NCI-H187 (cell line): ENCODE results near the gene SRGAP2C.
"Not testable (repeated sequence)": the region's sequence is repeated elsewhere in the genome, so short reads cannot be mapped to it uniquely, and the experiment has no call there.

Source experiments
- DNase-seq, 2 experiments: peaks; one replicate each; lab custom pipeline; 2025; lab: John Stamatoyannopoulos, UW

SRGAP2C gene

DNA sequence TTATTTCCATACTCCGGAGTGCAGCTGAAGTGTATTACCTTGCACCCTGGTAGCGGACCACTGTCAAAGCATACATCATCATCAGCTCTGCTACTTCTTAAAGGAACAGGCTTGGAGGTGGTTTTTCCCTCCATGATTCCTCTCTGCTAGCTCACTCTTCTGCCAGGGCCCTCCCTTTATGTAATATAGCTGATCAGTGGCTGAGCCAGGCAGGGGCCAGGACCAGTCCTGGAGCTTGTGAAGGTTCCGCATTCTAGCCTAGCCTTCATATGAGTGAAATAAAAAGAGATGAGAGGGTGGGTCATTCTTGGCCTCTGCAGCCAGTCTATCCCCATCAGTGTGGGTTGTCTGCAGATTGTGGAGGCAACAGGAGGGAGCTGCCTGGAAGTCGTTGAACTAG is 200.0 kb downstream of the SRGAP2C start:
- not testable (repeated sequence) for DNase-seq

DNA sequence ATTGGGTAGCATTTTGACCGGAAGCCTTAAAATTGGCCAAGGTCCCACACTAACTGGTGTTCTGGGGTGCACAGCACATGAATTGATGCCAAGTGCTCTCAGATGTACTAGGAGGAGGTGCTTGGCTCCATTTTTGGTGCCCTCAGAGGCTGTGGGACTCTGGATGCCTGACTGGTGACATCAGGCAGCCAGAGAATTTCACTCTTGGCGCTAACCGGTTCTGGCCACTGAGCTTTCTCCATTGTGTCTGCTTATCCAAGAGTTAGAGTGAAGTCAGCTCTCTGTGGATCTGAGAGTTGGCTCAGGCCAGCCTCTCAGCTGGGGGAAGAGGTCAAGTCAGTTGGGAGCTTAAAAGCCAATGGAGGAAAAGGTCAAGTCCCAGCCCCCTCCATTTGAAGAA is 200.4 kb downstream of the SRGAP2C start:
- not testable (repeated sequence) for DNase-seq

DNA sequence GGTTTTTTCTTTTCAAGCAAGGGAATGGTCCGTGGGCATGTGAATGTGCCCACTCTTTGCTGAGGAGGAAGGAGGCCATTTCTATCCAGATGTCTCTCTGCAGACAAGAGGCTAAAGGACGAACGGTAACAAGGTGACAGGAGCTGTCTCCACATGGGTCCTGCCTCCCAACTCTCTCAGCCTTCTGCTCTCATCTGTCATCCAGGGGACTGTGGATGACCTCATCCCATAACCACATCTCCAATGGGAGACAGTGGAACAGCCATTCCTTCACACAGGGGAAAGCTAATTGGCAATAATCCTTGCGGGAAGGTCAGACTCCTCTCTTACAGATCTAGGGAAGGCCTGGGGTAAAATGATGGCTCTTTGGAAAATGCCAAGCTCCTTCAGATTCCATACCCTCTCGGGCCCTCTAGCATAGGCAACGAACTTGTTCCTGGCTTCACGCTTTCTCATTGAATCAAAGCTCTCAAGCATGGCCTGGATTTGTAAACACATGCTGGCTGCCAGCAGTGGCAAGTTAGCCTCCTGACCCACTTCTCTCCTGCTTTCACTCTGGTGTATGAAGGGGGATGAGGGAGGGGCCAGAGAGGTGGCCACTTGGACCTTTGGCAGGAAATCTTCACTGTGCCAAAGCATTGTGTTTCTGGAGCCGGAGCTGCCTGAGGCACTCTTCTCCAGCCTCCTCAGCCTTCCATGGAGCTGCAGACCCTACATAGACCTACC is 201.0 kb downstream of the SRGAP2C start:
- DNase-seq: not testable (repeated sequence)

DNA sequence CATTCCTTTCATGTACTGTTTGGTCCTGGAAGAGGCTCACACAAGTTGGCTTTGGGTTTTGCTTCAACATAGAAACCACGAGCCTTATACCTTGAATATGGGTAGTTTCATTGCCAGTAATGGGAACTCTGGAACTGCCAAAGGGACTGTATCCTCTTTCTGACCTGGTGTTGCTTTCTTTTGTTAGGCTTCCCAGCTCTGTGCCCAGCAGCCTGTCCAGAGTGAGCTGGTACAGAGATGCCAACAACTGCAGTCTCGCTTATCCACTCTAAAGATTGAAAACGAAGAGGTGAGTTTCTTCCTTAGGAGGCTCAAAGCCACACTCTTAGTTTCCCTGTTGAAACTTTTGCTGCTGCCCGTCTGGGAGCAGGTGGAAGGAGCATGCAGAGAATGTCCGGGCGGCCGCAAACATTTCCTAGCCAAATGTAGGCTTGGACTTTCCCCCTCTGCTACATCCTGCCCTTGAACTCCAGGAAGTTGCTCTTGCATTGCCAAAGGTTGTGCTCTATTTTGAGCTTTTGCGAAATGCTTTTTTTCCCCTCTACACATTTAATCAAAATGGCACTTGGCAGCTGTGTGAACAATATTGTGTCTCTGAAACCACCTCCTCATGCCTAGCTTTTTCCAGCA is 201.7 kb downstream of the SRGAP2C start:
- not testable (repeated sequence) for DNase-seq

DNA sequence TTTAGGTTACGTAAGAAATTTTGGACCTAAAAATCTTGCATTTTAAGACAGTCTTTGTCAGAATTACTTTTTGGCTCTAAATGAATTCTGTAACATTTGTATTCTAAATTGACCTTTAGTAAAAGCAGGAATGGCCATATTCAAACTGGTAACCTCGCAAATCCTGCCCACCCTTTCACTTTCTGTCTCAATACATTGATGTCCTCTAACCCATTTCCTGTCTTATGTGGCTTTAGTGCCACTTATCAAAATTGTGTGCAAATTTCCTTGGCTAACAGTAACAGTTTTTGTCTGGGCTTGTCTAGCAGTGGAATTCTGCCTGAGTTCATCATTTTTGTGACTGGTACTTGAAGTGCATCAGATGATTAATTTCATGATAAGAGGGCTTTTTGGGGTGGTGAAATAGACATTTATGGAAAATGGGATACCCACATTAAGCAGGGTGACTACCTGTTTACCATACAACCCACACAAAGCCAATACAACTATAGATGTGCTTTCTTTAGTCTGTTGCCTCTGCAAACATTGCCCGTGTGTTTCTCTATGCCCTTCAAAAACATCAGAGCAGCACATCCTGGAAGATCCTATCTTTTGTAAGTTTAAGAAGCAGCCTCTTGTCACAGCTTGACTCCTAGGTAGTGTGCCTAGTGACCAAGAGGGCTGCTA is 205.3 kb downstream of the SRGAP2C start:
- not testable (repeated sequence) for DNase-seq

DNA sequence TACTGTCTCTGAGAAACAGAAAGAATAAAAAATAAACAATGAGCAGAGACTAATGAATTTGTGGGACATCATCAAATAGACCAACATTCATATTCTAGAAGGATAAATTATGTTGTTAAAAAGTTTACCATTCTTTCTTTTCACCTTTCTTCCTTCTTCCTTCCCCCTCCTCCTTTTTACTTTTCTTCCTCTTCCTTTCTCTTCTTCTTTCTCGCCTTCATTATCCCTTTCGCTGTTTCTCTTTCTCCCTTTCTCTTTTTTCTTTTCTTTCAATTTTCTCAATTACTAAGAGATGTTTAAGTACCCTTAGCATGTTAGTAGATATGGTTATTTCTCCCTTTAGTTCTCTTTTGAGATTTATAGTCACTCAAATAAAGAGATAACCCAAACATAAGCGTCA is 207.4 kb downstream of the SRGAP2C start:
- DNase-seq: not testable (repeated sequence)

DNA sequence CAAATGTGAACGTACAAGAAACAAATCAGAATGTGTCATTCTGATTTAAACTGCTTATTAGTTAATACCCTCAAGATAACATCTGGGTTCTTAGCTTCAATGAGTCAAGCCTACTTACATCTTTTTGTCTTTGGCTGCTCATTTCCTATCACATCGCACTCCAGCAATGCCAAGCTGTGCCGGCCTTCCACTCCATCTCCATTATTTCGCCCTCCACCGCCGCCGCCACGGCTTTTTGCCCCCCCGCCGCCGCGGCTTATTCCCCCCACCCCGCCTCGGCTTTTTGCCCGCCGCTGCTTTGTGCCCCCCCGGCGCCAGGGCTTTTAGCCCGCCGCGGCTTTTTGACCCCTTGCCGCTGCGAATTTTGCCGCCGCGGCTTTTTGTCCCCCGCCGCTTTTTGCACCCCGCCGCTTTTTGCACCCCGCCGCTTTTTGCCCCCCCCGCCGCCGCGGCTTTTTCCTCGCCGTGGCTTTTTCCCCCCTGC is 211.0 kb downstream of the SRGAP2C start:
- peak in 1 of 2 experiments; percentile 4 for DNase-seq

DNA sequence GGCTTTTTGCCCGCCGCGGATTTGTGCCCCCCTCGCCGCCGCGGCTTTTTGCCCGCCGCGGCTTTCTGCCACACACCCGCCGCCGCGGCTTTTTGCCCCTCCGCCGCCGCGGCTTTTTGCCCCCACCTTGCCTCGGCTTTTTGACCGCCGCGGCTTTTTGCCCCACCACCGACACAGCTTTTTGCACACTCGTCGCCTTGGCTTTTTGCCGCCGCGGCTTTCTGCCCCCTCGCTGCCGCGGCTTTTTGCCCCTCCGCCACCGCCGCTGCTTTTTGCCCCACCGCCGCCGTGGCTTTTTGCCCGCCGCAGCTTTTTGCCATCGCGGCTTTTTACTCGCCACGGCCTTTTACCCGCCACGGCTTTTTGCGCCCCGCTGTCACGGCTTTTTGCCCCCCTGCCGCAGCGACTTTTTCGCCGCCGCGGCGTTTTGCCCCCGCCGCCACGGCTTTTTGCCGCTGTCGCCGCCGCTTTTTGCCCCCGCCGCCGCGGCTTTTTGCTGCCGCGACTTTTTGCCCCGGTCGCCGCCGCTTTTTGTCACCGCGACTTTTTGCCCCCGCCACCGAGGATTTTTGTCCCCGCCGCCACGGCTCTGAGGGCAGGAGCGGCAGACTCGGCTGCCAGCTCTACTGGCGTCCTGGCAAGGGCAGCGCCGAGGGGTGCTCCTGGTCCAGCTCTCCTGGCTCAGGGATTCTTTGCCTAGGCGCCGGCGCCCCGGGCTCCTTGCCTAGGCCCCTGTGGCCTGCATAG is 211.7 kb downstream of the SRGAP2C start:
- not testable (repeated sequence) for DNase-seq

DNA sequence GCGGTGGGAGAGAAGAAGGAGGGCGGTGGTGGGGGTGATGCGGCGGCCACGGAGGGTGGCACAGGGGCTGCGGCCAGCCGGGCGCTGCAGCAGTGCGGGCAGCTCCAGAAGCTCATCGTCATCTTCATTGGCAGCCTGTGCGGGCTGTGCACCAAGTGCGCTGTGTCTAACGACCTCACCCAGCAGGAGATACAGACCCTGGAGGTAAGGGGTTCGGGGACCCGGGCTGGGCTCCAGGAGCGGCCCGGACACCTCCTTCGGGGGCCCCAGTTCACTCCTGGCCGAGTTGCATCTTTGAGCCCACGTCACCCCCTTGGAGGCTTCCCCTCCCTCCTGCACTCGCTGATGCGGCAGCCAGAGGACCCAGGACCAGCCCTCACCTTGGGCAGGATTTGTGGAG is 212.3 kb downstream of the SRGAP2C start:
- DNase-seq: not testable (repeated sequence)

DNA sequence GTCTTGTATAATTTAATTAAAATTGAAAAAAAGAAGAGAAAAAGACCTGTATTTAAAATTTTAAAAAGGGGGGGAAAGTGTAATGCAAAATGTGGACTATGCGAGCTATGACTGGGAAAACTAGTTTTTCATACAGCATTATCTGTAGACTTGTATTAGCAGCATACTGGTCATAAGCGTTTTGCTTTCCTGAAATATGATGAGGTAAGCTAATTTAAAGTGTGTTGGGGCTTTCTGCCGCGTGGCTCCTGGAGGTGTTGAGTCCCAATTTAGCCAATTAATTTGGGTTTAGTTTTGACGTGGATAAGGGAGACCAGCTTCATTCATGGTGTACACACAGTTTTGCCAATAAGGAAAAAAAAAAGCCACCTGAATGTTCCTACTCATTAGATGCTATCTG is 214.4 kb downstream of the SRGAP2C start:
- DNase-seq: not testable (repeated sequence)

DNA sequence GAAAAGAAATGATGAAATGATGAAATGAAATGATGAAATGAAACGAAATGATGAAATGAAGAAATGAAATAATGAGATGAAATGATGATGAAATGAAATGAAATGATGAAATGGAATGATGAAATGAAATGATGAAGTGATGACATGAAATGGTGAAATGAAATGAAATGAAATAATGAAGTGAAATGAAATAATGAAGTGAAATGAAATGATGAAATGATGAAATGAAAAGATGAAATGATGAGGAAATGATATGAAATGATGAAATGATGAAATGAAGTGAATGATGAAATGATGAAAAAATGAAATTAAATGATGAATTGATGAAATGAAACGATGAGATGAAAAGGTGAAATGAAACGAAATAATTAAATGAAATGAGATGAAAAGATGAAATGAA is 215.3 kb downstream of the SRGAP2C start:
- DNase-seq: not testable (repeated sequence)

DNA sequence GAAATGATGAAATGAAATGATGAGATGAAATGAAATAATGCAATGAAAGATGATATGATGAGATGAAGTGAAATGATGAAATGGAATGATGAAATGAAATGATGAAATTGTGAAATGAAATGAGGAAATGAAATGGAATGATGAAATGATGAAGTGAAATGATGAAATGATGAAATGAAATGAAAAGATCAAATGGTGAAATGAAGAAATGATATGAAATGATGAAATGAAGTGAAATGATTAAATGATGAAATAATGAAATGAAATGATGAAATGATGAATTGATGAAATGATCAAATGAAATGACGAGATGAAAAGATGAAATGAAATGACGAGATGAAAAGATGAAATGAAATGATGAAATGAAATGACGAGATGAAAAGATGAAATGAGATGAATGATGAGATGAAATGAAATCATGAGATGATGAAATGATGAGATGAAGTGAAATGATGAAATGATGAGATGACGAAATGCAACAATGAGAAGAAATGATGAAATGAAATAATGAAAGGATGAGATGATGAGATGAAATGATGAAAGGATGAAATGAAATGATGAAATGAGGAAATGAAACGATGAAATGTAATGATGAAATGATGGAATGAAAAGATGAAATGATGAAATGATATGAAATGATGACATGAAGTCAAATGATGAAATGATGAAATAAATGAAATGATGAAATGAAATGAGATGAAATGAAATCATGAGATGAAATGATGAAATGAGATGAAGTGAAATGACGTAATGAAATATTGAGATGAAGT is 216.0 kb downstream of the SRGAP2C start:
- not testable (repeated sequence) for DNase-seq

DNA sequence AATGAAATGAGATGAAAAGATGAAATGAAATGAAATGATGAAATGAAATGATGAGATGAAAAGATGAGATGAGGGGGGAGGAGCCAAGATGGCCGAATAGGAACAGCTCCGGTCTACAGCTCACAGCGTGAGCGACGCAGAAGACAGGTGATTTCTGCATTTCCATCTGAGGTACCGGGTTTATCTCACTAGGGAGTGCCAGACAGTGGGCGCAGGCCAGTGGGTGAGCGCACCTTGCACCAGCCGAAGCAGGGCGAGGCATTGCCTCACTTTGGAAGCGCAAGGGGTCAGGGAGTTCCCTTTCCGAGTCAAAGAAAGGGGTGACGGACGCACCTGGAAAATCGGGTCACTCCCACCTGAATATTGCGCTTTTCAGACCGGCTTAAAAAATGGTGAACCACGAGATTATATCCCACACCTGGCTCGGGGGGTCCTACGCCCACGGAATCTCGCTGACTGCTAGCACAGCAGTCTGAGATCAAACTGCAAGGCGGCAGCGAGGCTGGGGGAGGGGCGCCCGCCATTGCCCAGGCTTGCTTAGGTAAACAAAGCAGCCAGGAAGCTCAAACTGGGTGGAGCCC is 216.7 kb downstream of the SRGAP2C start:
- not testable (repeated sequence) for DNase-seq

DNA sequence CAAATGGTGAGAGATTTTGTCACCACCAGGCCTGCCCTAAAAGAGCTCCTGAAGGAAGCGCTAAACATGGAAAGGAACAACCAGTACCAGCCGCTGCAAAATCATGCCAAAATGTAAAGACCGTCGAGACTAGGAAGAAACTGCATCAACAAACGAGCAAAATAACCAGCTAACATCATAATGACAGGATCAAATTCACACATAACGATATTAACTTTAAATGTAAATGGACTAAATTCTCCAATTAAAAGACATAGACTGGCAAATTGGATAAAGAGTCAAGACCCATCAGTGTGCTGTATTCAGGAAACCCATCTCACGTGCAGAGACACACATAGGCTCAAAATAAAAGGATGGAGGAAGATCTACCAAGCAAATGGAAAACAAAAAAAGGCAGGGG is 218.5 kb downstream of the SRGAP2C start:
- DNase-seq: not testable (repeated sequence)

DNA sequence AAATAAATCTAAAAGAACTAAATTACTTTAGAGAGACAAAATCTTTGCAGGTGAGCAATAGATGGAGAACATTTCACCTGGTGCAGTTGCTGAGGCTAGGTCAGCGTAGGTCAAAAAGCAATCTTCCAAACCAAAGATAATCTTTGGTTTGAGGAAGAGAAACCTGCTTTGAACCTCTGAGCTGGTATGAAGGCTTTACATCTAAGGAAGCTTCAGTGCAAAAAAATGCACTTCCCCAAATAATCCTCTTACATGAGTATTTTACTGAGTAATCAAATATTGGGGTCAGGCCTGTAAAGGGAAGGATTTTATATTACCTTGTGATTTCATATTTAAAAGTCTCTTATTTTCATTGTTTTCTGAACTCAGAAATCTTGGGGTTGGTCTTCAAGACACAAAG is 223.6 kb downstream of the SRGAP2C start:
- no peak for DNase-seq

DNA sequence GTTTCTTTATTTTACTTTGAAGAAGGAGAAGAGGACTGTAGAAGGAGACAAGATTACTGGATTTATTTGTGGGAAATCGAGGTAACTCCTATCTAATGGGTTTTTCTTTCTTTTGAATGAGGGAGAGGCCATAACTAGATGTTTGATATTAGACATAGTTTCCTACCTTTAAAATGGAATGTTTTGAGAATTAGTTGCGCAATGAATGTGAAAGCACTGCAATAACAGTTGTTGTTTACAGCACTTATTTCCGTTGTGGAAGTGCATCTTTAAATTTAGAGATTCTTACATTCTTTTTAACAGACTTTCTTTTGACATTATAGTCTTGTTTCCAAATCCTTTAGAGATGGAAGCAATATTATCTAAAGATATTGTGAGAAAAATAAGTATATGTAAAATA is 229.0 kb downstream of the SRGAP2C start:
- no peak for DNase-seq

DNA sequence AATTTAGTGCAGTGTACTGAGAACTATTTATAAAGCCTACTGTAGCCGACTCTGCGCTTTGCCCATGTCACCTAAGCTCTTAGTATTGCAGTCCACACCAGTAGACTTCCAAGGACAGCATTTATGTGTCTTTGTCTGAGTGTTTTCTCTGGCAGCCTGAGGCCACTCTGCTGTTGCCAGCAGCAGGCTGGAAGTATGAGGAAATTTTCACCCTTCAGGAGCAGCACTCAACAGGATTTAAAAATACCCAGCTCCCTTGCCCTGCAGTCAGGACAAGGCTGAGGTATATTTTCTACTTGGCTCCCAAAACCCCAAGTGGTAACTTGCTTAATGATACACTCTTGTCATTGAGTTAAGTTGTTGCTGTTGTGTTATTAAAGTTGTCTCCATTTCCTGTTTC is 230.1 kb downstream of the SRGAP2C start:
- DNase-seq: no peak

DNA sequence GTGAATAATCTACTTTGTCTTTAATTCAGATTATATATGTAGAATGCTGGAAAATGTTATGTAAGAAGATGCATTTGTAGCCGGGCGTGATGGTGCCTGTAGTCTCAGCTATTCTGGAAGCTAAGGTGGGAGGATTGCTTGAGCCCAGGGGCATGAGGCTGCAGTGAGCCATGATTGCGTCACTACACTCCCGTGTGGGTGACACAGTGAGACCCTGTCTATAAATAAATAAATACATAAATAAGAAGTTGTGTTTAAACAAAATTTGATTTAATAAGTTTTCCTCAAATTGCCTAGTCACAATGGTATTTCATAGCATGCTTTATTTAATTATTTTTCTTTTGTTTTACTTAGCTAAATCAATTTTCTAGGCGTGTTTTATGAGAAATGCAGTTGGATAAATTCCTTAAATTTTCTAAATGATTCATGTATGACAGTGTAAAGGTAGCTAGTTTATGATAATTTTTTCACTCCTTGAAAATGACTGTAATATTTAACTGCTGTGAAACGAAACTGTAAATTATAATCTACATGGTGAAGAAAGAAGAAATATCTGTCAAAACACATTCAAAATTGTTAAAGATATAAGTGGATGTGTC is 232.6 kb downstream of the SRGAP2C start:
- no peak for DNase-seq

DNA sequence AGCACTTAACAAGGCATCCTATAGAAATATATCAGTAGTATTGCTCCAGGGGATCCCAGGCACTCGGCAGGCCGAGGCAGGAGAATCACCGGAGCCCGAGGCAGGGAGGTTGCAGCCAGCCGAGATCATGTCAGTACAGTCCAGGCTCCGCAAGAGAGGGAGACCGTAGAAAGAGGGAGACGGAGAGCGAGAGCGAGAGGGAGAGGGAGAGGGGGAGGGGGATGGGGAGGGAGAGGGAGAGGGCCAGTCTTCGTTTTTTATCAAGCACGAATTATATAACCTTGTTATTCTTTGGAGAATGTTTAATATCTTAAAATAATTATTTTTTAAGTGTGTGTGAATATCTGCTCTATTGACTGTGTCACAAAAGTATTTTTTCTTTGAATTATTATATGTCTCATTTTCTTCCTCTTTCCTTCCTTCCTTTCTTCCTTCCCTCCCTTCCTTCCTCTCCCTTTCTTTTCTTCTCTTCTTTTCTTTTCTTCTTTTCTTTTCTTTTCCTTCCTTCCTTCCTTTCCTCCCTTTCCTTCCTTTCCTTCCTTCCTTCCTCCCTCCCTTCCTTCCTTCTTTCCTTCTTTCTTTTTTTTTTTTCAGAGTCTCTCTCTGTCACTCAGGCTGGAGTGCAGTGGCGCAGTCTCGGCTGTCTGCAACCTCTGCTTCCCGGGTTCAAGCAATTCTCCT is 233.7 kb downstream of the SRGAP2C start:
- DNase-seq: no peak

DNA sequence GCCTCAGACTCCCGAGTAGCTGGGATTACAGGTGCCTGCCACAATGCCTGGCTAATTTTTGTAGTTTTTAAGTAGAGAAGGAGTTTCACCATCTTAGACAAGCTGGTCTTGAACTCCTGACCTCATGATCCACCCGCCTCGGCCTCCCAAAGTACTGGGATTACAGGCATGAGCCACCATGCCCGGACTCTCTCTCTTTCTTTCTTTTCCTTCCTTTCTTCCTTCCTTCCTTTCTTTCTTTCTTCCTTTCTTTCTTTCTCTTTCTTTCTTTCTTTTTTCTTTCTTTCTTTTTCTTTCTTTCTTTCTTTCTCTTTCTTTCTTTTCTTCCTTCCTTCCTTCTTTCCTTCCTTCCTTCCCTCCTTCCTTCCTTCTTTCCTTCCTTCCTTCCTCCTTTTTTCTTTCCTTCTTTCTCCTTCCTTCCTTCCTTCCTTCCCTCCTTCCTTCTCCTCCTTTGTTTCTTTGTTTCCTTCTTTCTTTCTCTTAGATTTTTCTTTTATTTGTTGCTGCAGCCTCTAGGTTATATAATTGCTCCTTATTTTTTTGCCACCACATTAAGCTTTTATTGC is 234.4 kb downstream of the SRGAP2C start:
- not testable (repeated sequence) for DNase-seq
